Type B pancreatic cell (in vitro differentiated cells): ENCODE measurements around the gene SYDE2. TPM values are rescaled to one million over a fixed set of nuclear protein-coding genes. Genes with fewer than 3 reads are reported as not detected.

Experiments used
- DNase-seq: peaks from one replicate; pipeline ENCODE4 v3.0.0; 2021; ENCODE audit warnings: mixed read lengths; ENCODE audit not compliant: unreplicated experiment; ENCODE audit errors: extremely low spot score
- H3K27ac Mint-ChIP-seq: 2 replicates; pipeline ENCODE4 v1.8.0; 2021; ENCODE audit warnings: mild to moderate bottlenecking, mixed read lengths
- H3K27me3 Mint-ChIP-seq: 2 replicates; pipeline ENCODE4 v1.8.0; 2021; ENCODE audit warnings: mixed read lengths
- H3K36me3 Mint-ChIP-seq: 2 replicates; pipeline ENCODE4 v1.8.0; 2021; ENCODE audit warnings: mixed read lengths
- H3K4me1 Mint-ChIP-seq: one replicate; pipeline ENCODE4 v1.8.0; 2021; ENCODE audit warnings: mixed read lengths; ENCODE audit not compliant: unreplicated experiment
- H3K4me3 Mint-ChIP-seq: 2 replicates; pipeline ENCODE4 v1.8.0; 2021; ENCODE audit warnings: mild to moderate bottlenecking, mixed read lengths
- H3K9me3 Mint-ChIP-seq: 2 replicates; pipeline ENCODE4 v1.8.0; 2021; ENCODE audit warnings: mixed read lengths
- microRNA-seq: library from miRNA; unstranded; fragments of <30 nt; microRNA quantifications from one replicate; pipeline ENCODE4, GENCODE V29; 2020
- total RNA-seq: library from RNA; stranded (reverse); gene quantifications from 2 replicates; pipeline ENCODE4 v1.2.1, GENCODE V29; 2021; ENCODE audit warnings: low replicate concordance
- TF ChIP-seq, protein P1 (sequence below): fragments of 200-600 bp; sonication (generic); conservative IDR thresholded peaks from 2 replicates; pipeline ENCODE4 v1.5.0; 2021; ENCODE audit warnings: antibody characterized with exemption, mild to moderate bottlenecking

The SYDE2 gene
- total RNA-seq, 1 donor from 2014 or later = 9.4 TPM

- H3K27ac Mint-ChIP-seq = no peak overlapping the region
- peaks cover 8% of the 10 kb centered on the region for H3K36me3 Mint-ChIP-seq
- DNase-seq = no peak
- no peaks in the 10 kb centered on the region for H3K9me3 Mint-ChIP-seq
- no peaks in the 10 kb centered on the region for H3K4me1 Mint-ChIP-seq
- H3K4me3 Mint-ChIP-seq = no peak overlapping the region
- TF ChIP-seq, protein P1, sequence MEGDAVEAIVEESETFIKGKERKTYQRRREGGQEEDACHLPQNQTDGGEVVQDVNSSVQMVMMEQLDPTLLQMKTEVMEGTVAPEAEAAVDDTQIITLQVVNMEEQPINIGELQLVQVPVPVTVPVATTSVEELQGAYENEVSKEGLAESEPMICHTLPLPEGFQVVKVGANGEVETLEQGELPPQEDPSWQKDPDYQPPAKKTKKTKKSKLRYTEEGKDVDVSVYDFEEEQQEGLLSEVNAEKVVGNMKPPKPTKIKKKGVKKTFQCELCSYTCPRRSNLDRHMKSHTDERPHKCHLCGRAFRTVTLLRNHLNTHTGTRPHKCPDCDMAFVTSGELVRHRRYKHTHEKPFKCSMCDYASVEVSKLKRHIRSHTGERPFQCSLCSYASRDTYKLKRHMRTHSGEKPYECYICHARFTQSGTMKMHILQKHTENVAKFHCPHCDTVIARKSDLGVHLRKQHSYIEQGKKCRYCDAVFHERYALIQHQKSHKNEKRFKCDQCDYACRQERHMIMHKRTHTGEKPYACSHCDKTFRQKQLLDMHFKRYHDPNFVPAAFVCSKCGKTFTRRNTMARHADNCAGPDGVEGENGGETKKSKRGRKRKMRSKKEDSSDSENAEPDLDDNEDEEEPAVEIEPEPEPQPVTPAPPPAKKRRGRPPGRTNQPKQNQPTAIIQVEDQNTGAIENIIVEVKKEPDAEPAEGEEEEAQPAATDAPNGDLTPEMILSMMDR = no peak
- H3K27me3 Mint-ChIP-seq = no peaks in the 10 kb centered on the region
Observed at GRCh38 chr1:85116856-85117255, 84.0 kb downstream of the SYDE2 start.

DNA sequence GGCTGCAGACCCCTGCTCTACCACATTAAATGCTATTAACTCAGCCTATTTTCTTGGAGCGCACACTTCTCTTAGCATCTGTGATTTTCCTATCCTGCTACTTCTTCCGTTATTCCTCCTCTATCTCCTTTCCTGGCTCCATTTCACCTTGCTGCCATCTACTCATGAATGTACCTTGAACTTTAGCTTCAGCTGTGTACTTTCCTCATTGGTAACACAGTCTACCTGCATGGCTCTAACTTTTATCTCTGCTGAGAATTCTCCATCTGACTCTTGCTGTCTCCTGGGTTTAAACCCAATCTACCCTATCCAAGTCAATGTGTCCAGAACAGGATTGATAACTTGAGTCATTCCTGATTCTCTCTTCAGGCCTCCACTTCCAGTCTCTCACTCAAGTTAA is 84.9 kb downstream of the SYDE2 start:
- TF ChIP-seq, protein P1 = no peak
- Mint-ChIP-seq H3K27ac (no peak overlapping the region), H3K4me3 (no peak overlapping the region), H3K27me3 (no peaks in the 10 kb centered on the region), H3K9me3 (no peaks in the 10 kb centered on the region), H3K4me1 (no peaks in the 10 kb centered on the region), H3K36me3 (peaks cover 8% of the 10 kb centered on the region)
- no peak for DNase-seq

DNA sequence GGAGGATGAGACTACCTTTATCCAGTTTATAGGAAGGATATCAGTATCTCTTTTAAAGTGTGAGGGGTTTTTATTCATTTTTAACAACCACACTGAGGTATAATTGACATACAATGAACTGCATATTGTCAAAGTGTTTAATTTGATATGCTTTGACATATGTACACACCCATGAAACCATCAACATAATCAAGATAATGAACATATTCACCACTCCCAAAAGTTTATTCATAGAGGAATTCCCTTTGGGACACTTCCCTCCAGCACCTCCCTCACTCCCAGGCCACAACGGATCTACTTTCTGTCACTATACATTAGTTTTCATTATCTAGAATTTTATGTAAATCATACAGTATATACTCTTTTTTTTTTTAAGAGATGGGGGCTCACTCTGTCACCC is 89.1 kb downstream of the SYDE2 start:
- Mint-ChIP-seq H3K27me3 (no peaks in the 10 kb centered on the region), H3K36me3 (peaks cover 8% of the 10 kb centered on the region), H3K4me3 (no peak overlapping the region), H3K27ac (no peak overlapping the region), H3K4me1 (no peaks in the 10 kb centered on the region), H3K9me3 (no peaks in the 10 kb centered on the region)
- no peak for DNase-seq
- TF ChIP-seq, protein P1 = no peak

GRCh38 chr1:85109475-85109874 is 91.3 kb downstream of the SYDE2 start:
- H3K36me3 Mint-ChIP-seq = peaks cover 2% of the 10 kb centered on the region
- no peaks in the 10 kb centered on the region for H3K9me3 Mint-ChIP-seq
- no peak overlapping the region for H3K4me3 Mint-ChIP-seq
- no peaks in the 10 kb centered on the region for H3K4me1 Mint-ChIP-seq
- TF ChIP-seq, protein P1 = peak; percentile 82
- no peaks in the 10 kb centered on the region for H3K27me3 Mint-ChIP-seq
- H3K27ac Mint-ChIP-seq = no peak overlapping the region
- no peak for DNase-seq

Small RNAs within 50 kb of the gene (microRNA-seq; reads per million reads assigned to microRNA genes)
- gene MIR4423 = 8.5 reads per million, percentile 29 among the genes with 10 or more reads in this experiment

Other genes with a start within 250 kb of the SYDE2 start
- 0.19 and 0.31 TPM in 2 replicates for gene MCOLN2, start 203.9 kb downstream of the SYDE2 start, total RNA-seq
- gene MCOLN3, start 152.5 kb downstream of the SYDE2 start, total RNA-seq = 3.4 and 7.2 TPM in 2 replicates
- 24.9 and 31.2 TPM in 2 replicates for gene C1orf52, start 58.6 kb upstream of the SYDE2 start, total RNA-seq
- gene BCL10, start 75.6 kb upstream of the SYDE2 start, total RNA-seq = 25.0 and 34.7 TPM in 2 replicates